GM19397 (cell line): Measurements from ENCODE around the gene DRG2.

Source experiments
- ATAC-seq: cut with Tn5 transposase; IDR thresholded peaks from one replicate; pipeline ENCODE4 v1.9.1; 2021; ENCODE audit warnings: mild to moderate bottlenecking, moderate library complexity; ENCODE audit not compliant: unreplicated experiment

Gene DRG2

GRCh38 chr17:18074566-18075272, 13.0 kb upstream of the DRG2 start:
- no peak for ATAC-seq

- ATAC-seq = no peak
Measured at GRCh38 chr17:18076936-18077335, 10.8 kb upstream of the DRG2 start.

- ATAC-seq = no peak
Measured at GRCh38 chr17:18079543-18079942, 8.2 kb upstream of the DRG2 start.

GRCh38 chr17:18084256-18084655, 3.5 kb upstream of the DRG2 start:
- ATAC-seq = no peak

- ATAC-seq = no peak
Measured at GRCh38 chr17:18089613-18090012, 1.9 kb downstream of the DRG2 start.

- no peak for ATAC-seq
Measured at GRCh38 chr17:18093616-18094408, 6.1 kb downstream of the DRG2 start.

- ATAC-seq = no peak
Measured at GRCh38 chr17:18094409-18094807, 6.7 kb downstream of the DRG2 start.

GRCh38 chr17:18099516-18099915, 11.8 kb downstream of the DRG2 start:
- no peak for ATAC-seq

GRCh38 chr17:18100616-18101015, 12.9 kb downstream of the DRG2 start:
- ATAC-seq = no peak

GRCh38 chr17:18101828-18102227, 14.1 kb downstream of the DRG2 start:
- ATAC-seq = no peak

- ATAC-seq = no peak
Measured at GRCh38 chr17:18102640-18103039, 14.9 kb downstream of the DRG2 start.

- ATAC-seq = no peak
Measured at GRCh38 chr17:18105027-18105426, 17.3 kb downstream of the DRG2 start.

GRCh38 chr17:18105595-18105994, 17.8 kb downstream of the DRG2 start:
- ATAC-seq = no peak

GRCh38 chr17:18106211-18106610, 18.5 kb downstream of the DRG2 start:
- no peak for ATAC-seq

- ATAC-seq = no peak
Measured at GRCh38 chr17:18107061-18107790, 19.5 kb downstream of the DRG2 start.

GRCh38 chr17:18107971-18108370, 20.2 kb downstream of the DRG2 start:
- no peak for ATAC-seq

- no peak for ATAC-seq
Measured at GRCh38 chr17:18108401-18109312, 20.9 kb downstream of the DRG2 start, which contains the start of gene MYO15A. MYO15A (plus strand) TSS chr17:18108756; CDS start chr17:18118801, 10,045 bp downstream.

GRCh38 chr17:18109935-18110485, 22.3 kb downstream of the DRG2 start:
- ATAC-seq = no peak

- ATAC-seq = no peak
Measured at GRCh38 chr17:18110636-18111145, 22.9 kb downstream of the DRG2 start.
